ENCODE data around the gene TRIML2. TPM values are rescaled to one million over a fixed set of nuclear protein-coding genes. Genes with fewer than 3 reads are reported as not detected.

Gene TRIML2
- polyA plus RNA-seq, 2 of the 4 experiments (the other 2 are of a cell fraction), result 53.7 to 56.2 TPM

DNA sequence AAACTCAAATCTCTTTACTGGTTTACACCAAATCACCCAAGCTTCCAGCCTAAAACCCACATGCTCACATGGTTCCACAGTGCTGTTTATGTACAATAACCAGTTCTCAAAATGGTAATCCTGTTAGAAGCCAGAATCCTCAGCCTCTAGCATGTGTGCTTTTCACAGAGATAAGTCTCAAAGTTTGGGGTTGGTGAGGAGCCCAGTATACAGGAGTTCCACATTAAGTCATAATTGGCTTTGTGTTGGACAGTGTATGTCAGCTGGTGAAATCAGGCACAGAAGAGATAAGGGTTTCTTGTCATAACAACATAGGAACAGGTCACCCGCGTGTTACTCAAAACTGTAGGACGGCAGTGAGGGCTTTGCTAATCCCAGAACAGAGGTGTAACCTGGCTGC, 29.7 kb upstream of the TRIML2 start, which contains the start of gene TRIML1 (continued):
- TF ChIP-seq, protein P1, sequence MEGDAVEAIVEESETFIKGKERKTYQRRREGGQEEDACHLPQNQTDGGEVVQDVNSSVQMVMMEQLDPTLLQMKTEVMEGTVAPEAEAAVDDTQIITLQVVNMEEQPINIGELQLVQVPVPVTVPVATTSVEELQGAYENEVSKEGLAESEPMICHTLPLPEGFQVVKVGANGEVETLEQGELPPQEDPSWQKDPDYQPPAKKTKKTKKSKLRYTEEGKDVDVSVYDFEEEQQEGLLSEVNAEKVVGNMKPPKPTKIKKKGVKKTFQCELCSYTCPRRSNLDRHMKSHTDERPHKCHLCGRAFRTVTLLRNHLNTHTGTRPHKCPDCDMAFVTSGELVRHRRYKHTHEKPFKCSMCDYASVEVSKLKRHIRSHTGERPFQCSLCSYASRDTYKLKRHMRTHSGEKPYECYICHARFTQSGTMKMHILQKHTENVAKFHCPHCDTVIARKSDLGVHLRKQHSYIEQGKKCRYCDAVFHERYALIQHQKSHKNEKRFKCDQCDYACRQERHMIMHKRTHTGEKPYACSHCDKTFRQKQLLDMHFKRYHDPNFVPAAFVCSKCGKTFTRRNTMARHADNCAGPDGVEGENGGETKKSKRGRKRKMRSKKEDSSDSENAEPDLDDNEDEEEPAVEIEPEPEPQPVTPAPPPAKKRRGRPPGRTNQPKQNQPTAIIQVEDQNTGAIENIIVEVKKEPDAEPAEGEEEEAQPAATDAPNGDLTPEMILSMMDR (IDR thresholded peaks at IDR 0.05), result no peak
- TF ChIP-seq ZC3H11A (IDR thresholded peaks at IDR 0.05) (no peak), MAFK (IDR thresholded peaks at IDR 0.05; ENCODE audit: partially characterized antibody) (no peak), JUN (IDR thresholded peaks at IDR 0.05) (no peak), FOSL2 (IDR thresholded peaks at IDR 0.05) (no peak), FOSL2 (CRISPR knock-in tag; IDR thresholded peaks at IDR 0.05) (no peak)
- TF ChIP-seq, protein P2, sequence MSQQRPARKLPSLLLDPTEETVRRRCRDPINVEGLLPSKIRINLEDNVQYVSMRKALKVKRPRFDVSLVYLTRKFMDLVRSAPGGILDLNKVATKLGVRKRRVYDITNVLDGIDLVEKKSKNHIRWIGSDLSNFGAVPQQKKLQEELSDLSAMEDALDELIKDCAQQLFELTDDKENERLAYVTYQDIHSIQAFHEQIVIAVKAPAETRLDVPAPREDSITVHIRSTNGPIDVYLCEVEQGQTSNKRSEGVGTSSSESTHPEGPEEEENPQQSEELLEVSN (IDR thresholded peaks at IDR 0.05; ENCODE audit: borderline replicate concordance, low read depth), result no peak

DNA sequence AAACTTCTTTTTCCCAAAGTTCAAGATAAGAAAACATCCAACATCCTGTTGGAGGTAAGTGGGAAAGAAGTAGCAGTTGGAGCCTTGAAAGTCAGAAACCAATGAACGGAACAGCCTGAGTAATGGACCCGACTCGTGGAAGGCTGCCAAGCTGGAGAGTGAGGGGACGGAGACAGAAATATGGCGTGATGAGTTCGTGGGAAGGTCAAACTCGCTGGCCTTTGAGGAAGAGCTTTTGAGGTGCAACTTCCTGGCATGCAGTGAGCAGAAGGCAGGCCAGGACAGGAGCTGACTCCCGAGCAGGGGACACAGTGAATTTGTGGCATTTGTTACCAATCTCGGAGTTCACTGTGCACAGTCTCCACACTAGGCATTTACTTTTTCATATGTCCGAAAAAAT, 28.8 kb upstream of the TRIML2 start:
- Histone ChIP-seq H3K27ac (no peak overlapping the region), H3K4me2 (no peak overlapping the region), H3K9me3 (no peaks in the 10 kb centered on the region), H3K4me1 (no peaks in the 10 kb centered on the region), H3K4me3 (no peak overlapping the region)
- FAIRE-seq, result no peak
- ATAC-seq, result no peak
- 87% methylated on average over 10 of the region's 10 CpGs for WGBS (ENCODE audit: missing lambda C conversion rate)
- ChIA-PET CTCF (no interaction called here), POLR2A (no interaction called here)
- TF ChIP-seq KDM1A (IDR thresholded peaks at IDR 0.05; ENCODE audit: low read depth) (no peak), FOSL2 (IDR thresholded peaks at IDR 0.05) (no peak), FOSL2 (CRISPR knock-in tag; IDR thresholded peaks at IDR 0.05) (no peak), EHF (CRISPR knock-in tag; IDR thresholded peaks at IDR 0.05) (no peak), EHMT2 (IDR thresholded peaks at IDR 0.05; ENCODE audit: low read depth) (no peak), EP300 (IDR thresholded peaks at IDR 0.05) (no peak), FOSB (CRISPR knock-in tag; IDR thresholded peaks at IDR 0.05) (no peak), CHD2 (IDR thresholded peaks at IDR 0.05; ENCODE audit: low read length, partially characterized antibody) (no peak), HOXA7 (CRISPR knock-in tag; IDR thresholded peaks at IDR 0.05) (no peak), TFCP2L1 (CRISPR knock-in tag; IDR thresholded peaks at IDR 0.05) (no peak), NFE2L2 (conservative IDR thresholded peaks at IDR 0.05; ENCODE audit: low read length) (no peak), FOXS1 (CRISPR knock-in tag; IDR thresholded peaks at IDR 0.05) (no peak), RFX5 (IDR thresholded peaks at IDR 0.05) (no peak), CBX2 (IDR thresholded peaks at IDR 0.05; ENCODE audit: borderline replicate concordance, low read depth) (no peak), RARB (CRISPR knock-in tag; IDR thresholded peaks at IDR 0.05) (no peak)
- TF ChIP-seq, protein P2 (IDR thresholded peaks at IDR 0.05; ENCODE audit: borderline replicate concordance, low read depth), result no peak
- TF ChIP-seq, protein P3, sequence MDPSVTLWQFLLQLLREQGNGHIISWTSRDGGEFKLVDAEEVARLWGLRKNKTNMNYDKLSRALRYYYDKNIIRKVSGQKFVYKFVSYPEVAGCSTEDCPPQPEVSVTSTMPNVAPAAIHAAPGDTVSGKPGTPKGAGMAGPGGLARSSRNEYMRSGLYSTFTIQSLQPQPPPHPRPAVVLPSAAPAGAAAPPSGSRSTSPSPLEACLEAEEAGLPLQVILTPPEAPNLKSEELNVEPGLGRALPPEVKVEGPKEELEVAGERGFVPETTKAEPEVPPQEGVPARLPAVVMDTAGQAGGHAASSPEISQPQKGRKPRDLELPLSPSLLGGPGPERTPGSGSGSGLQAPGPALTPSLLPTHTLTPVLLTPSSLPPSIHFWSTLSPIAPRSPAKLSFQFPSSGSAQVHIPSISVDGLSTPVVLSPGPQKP (IDR thresholded peaks at IDR 0.05; ENCODE audit: low read depth, low read length), result no peak
- TF ChIP-seq, protein P4, sequence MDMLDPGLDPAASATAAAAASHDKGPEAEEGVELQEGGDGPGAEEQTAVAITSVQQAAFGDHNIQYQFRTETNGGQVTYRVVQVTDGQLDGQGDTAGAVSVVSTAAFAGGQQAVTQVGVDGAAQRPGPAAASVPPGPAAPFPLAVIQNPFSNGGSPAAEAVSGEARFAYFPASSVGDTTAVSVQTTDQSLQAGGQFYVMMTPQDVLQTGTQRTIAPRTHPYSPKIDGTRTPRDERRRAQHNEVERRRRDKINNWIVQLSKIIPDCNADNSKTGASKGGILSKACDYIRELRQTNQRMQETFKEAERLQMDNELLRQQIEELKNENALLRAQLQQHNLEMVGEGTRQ (IDR thresholded peaks at IDR 0.05), result no peak
- TF ChIP-seq, protein P5, sequence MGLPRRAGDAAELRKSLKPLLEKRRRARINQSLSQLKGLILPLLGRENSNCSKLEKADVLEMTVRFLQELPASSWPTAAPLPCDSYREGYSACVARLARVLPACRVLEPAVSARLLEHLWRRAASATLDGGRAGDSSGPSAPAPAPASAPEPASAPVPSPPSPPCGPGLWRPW (IDR thresholded peaks at IDR 0.05), result no peak
- DNase-seq (ENCODE audit: low read depth in 1 of 2, low spot score in 1 of 2), result no peak
